ENCODE measurements around the gene HIP1R.
A peak's percentile ranks its signal among the peaks of the same experiment; 100 is the strongest.

Gene HIP1R

GRCh38 chr12:122830517-122831214 lies 4.6 kb upstream of the HIP1R start:
- DNase-seq (ENCODE audit: low read depth), result peak; percentile 87

- DNase-seq (ENCODE audit: low read depth), result no peak
These were observed 945 bp upstream of the HIP1R start for GRCh38 chr12:122834104-122834920.

GRCh38 chr12:122835750-122836026 lies 431 bp downstream of the HIP1R start:
- no peak for DNase-seq (ENCODE audit: low read depth)

DNA sequence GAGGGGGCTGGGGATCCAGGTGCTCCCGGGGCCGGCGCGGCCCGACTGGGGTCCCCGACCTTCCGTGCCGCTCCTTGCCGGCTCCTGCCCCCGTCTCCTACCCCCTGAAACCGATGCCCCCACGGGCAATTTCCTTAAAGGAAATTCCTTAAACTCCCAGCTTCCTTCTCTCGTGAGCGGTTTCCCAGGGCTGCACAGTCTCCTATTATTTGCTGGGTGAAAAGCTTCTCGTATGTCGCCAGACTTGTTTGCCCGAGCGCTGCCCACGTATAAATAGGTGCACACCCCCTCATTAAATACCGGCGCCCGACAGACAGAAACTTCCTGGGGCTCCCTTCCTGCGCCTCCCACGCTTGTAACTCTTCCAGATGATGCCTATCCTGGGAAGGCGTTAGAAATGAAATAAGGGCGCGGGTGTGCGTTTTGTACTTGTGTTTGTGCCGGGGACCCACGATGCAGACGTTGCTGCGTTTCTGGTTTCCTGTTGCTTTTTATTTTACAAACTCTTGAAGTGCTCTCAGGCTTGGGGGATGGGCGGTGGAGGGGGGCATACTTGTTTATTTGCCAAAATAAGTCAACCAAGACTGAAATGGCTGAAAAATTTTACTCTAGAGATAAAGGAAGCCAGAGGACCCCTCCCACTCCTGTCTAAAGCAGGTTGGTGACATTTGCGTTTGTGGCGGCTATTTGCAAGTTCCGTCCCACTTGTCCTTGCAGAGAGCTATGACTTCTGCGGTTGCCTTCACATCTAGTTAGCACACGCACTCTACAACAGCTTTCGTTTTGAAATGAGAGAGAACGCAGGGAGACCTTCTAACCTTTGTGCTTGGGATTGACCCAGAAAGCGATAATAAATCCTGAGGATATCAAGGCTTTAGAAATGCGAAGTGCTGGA lies 1.0 kb downstream of the HIP1R start:
- DNase-seq (ENCODE audit: low read depth), result peak; percentile 41

DNA sequence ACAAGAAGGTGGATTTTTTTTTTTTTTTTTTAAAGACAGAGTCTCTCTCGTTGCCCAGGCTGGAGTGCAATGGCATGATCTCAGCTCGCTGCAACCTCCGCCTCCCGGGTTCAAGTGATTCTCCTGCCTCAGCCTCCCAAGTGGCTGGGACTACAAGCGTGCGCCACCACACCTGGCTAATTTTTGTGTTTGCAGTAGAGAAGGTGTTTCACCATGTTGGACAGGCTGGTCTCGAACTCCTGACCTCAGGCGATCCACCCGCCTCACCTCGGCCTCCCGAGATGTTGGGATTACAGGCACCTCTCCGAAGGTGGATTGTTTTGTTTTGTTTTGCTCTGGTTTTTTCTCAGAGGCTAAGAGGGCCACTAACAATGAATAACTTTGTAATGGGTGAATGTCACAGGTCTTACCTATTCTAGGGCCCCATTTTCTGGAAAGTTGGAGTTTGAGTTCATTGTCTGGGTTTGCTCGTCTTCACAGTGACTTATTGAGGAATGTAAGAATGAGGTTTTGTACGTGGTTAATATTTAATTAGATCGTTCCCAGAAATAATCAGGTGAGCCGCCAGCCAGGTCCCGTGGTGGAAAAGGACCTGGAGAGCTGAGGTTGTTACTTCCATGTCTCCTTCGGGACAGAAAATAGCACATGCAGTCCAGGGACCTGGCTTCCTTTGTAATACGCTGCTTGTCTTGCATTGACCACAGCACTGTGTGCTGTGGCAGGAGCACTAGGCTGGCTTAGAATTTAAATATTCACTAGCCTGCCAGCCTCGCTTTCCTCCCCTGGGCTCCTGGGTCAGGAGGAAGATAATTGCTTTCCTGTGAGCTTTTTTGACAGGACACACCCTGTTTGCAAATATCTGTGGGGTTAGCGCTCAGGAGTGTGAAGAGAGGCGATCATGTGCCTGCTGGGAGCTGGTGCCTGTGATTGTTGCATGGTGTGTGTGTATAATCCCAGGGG lies 2.3 kb downstream of the HIP1R start:
- DNase-seq (ENCODE audit: low read depth), result no peak

DNA sequence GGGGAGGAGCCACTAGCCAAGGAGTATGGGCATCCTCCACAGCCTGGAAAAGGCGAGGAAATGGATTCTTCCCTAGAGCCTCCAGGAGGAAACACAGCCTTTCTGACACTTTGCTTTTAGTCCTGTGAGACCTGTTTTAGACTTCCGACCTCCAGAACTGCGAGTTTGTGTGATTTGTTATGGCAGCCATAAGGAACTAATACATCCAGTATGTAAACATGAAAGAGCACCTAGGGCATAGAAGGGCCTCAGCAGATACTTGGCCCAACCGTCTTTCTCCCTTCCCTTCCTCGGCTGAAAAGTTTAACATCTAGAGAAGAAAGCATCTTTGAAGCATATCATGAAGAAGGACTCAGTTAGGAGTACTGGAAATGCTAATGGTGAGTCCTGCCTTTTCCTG lies 3.6 kb downstream of the HIP1R start:
- DNase-seq (ENCODE audit: low read depth), result no peak

- DNase-seq (ENCODE audit: low read depth), result no peak
These were observed 4.8 kb downstream of the HIP1R start for GRCh38 chr12:122839907-122840554.

DNA sequence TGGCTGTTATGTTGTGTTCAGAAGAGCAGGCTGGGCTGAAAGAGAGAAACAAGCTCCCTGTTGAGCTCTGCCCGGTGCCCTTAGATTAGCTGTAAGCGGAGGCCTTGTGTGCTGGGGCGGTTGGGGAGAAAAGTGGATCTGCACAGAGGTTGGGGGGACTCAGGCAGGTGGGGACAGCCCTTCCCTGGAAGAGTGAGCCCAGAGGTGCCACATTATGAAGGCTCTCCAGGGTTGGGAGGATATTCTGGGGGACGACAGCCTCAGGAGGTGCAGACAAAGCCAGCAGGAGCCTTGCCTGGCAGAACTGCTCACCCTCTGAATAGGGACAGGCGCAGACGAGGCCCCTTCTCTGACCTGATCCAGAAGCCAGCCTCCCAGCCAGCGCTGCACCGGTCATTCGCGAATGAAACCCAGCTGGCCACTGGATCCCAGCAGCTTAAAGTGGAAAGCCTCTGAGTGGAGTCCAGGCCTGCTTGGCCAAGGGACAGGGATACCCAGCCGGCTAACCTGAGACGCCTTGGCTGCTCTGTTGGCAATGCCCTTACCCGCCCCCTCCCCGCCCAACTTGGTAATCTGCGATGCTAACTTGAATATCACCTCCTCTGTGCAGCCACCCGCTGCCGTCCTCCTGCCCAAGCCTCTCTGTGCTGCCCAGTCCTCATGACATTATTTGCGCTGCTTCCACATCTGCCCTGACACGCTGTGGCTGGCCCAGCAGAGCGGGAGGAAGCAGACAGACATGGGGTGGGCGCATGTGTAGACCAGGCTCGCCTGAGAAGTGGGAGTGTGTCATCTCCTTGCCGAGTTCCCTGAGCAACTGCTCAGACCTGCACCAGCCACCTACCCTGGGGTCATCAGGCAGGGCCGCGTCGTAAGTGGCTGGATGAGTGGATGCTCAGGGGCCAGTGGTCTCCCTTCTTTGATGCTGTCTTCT lies 5.6 kb downstream of the HIP1R start:
- DNase-seq (ENCODE audit: low read depth), result no peak

GRCh38 chr12:122841544-122842321 lies 6.5 kb downstream of the HIP1R start:
- DNase-seq (ENCODE audit: low read depth), result no peak

DNA sequence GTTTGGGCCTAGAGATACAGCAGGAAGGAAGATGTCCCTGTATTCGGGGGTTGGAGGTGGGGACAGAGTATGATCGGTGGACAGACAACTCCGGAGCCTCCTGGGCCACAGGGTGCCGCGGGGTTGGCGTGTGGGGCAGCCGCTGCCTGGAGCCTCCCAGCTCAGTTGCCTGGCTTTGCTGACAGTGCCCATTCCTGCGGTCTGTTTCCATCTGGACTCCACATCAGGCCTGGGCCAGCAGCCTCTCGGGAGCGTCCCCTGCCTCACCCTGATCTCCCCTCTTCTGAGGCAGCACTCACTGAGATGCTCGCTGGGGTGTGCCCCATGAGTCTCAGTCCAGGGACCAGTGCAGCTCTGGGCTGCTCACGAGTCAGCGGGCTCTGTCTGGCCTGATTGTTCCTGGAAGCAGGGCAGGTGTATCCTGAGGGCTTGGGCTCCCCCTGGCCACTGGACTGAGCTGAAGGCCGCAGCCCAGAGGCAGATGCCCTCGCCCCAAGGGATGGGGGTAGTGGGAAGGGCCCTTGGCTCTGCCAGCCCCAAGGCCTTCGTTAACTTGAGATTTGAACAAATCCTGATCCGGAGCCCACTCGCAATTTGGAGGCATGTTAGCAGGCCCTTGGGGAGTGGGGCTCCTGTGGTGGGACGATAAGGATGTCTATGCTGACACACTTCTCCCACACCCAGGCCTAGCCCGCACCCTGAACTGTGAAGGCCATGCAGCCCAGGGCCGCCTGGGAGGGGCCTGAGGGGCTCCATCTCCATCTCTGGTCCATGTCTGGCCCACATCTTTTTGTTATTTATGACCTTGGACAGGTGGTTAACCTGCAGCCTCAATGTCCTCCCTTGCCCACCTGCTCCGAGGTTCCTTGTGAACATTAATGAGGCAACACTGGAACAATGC lies 7.5 kb downstream of the HIP1R start:
- DNase-seq (ENCODE audit: low read depth), result no peak

- no peak for DNase-seq (ENCODE audit: low read depth)
These were observed 8.2 kb downstream of the HIP1R start for GRCh38 chr12:122843455-122843854.

DNA sequence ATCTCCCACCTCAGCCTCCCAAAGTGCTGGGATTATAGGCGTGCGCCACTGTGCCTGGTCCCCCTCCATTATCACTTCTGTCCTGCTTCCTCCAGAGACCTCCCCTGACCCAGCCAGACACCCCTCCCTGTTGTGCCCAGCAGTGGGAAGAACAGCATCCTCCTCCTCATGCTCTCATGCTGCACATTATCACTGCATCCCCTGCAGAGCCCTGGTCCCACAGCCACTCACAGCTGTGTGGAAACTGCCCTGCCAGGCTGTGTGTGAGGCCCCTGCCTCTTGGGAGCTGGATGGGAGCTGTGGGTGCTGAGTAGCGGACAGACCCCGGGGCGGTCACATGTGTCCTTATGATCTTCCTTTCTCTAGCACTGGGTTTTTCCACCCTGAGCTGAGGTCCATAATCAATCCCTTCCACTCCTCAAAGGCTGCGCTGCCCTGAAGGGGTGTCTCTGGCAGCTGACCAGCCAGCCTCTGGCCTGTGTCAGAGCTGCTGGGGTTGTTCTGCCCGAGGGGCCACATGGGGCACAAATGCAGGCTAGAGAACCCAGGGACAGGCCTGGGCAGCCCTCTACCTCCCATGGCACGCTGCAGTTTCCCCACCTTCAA lies 9.2 kb downstream of the HIP1R start:
- DNase-seq (ENCODE audit: low read depth), result no peak

- DNase-seq (ENCODE audit: low read depth), result no peak
These were observed 10.0 kb downstream of the HIP1R start for GRCh38 chr12:122845041-122845864.

GRCh38 chr12:122845865-122846621 lies 10.8 kb downstream of the HIP1R start:
- DNase-seq (ENCODE audit: low read depth), result no peak

DNA sequence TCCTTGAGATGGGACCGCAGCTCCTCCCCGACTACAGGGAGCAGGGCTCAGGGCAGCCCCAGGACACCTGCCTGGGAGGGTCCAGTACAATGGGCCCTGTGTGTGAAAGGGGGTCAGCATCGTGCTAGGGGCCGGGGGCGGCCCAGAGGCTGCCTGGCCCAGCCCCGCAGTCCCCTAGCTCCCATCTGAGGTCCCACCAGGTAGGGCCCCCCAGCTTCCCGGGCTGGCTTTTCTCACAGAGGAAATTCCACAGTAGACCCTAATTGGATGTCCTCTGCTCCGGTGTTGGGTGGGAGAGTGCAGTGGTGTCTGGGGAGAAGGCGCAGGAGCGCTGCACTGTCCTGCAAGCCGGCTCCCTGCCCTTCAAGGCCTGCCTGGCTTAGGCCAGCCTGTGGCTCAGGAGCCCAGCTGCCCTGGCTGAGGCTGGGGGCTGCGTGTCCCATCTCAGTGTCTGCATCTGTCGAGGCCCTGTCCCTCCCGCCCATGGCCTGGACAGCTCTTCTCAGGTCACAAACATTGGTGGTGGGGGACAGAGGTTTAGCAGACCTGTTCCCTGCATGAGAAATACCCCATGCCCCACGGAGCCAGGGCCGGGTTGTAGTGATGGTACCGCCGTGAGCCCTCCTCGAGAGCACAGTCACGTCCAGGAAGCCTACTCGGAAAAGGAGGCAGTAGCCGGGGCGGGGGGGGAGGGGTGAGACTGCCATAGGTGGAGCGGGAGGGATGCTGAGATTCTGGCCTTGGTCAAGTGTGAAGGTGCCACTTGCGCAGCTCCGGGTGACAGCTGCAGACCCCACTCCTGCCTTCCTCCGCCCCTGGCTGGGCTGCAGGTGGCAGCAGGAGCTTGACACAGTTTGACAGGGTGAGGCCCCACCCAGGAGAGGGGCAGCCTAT lies 11.6 kb downstream of the HIP1R start:
- no peak for DNase-seq (ENCODE audit: low read depth)

Data from amniotic epithelial cell (primary cell).